T1000 (cell line): Measurements from ENCODE around the gene OPN4.

Experiments
- DNase-seq: peaks from one replicate; lab custom pipeline; 2025; ENCODE audit warnings: mixed read lengths; lab: John Stamatoyannopoulos, UW

The OPN4 gene

GRCh38 chr10:86699991-86700840 is 45.9 kb downstream of the OPN4 start:
- DNase-seq = no peak

GRCh38 chr10:86700851-86701617 is 46.7 kb downstream of the OPN4 start:
- DNase-seq = no peak

DNA sequence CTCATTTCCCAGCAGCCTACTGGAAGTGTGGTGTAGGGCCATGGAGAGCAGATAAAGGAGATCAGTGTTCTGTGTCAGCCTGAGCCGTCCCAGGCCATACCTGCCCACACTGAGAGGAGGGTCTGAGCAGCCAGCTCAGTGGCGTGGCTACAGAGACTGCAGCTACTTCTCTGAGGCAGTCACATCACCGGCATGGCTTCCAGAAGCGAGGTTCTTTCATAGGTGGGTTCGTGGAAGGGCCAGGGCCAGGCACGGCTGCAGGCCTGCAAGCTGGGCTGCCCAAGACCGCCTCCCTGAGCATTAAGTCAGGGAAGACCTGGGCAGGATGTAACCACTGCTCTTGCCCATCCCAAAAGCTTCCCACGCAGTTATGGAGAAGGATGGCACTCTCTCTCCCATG is 48.8 kb downstream of the OPN4 start:
- DNase-seq = no peak

GRCh38 chr10:86705139-86705538 is 50.8 kb downstream of the OPN4 start:
- no peak for DNase-seq

GRCh38 chr10:86705905-86706304 is 51.6 kb downstream of the OPN4 start:
- DNase-seq = no peak

GRCh38 chr10:86706401-86706841 is 52.1 kb downstream of the OPN4 start:
- DNase-seq = no peak

GRCh38 chr10:86706977-86707376 is 52.6 kb downstream of the OPN4 start:
- no peak for DNase-seq

DNA sequence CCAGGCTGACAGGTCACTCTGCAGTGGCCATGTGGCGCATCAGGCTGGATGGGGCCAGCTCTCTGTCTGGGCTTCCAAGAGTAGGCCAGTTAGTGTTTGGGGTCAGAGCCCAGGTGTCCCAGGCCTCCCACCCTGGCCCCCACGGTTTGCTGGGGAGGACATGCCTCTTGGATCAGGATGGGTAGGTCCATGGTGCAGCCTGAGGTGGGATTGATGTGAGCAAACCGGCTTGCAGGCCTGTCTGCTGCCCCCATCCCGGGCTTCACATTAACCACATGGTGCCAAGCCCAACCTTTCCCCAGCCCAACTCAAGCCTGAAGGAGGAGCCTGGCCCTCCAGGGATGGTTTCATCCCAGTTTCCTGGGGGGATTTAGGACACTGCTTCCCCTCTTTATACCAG is 53.2 kb downstream of the OPN4 start:
- no peak for DNase-seq

DNA sequence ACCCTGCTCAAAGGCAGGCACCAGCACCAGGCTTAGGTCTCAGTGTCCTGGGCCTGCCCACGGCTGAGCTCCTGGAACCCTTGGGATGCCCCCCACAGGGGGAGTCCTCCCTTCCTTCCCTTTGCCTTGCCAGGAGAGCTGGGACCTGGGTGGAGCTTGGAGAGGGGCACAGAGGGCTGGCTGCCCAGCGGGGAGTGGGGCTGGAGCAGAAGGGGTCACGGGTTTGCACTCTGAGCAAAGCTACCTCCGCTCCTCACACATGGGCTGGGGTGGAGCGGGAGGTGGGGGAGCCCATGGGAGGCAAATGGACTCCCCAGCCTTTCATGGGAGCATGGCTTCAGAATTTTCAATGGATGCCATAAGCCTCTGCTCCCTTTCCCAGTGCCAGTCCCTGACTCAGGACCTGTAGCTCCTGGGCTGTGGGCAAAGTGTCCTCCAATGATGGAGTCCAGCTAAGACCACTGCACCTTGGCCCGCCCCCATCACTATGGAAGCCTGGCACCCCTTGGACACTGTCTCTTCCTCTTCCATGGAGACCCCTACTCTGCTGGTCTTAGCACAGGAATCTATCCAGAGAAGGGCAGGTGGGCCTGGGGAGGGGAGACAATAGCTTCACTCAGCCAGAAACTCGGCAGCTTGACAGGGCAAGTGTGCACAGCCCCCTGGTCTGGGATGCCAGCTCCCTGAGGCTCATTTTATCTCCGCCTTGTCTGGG is 53.9 kb downstream of the OPN4 start:
- DNase-seq = no peak

GRCh38 chr10:86708783-86709380 is 54.5 kb downstream of the OPN4 start:
- DNase-seq = no peak

- no peak for DNase-seq
Observed at GRCh38 chr10:86709396-86710185, 55.2 kb downstream of the OPN4 start.

DNA sequence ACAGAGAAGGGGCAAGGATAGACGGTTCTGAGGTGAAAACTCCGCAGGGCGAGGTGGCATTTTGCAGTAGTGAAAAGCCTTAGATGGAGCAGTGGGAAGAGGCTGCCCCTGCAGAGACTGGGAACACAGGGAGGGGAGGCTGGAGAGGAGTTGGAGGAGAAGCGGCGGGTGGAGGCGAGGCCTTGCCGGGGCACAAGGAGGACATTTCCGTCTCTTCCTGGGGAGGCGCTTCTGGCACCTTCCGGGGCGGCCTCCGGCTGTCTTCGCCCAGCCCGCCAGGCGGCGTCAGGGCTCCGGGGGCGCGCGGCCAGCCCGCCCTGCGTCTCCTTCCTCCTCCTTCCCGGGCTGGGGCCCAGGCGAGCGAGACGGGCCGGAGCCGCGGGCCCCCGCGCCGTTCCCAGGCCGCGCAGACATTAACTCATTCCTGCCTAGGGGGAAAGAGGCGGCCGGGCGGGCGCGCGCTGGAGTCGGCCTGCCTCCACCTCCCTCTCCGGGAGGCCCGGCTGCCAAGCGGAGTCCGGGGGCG is 56.7 kb downstream of the OPN4 start:
- DNase-seq = peak; percentile 80

DNA sequence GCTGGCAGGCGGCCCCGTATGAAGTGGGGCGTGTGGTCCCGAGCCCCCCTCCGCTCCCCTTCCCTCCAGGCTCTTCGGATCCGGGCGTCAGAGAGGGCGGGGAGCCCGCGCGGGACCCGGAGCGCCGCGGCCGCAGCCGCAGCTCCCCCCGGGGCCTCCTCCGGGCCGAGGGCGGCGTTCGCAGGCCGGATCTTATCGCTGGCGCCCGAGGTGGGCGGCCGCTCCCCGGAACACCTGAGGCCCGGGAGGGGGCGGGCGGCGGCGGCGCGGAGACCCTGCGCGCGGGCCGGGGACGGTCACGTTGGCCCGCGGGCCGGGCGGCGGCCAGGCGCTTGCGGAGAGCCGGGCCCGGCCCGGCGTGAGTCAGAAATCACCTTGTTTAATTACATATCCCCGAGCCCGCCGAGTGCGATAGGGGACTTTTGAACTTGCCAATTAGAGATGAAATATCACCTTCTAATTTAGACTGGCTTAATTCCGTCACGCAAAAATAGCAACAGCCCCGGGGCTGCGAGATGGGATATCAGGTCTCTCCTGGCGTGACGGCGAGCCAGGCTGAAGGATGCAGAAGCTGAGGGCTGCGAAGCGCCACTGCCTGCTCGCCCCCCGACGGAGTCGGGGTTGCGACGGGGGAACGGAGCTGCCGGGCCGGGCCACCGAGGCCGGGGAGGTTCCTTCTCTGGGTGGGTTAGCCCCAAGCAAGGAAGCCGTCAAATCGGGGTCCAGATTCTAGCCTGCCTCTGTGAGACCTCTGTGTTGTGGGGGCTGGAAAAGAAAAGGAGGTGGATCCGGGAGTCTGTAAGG is 57.4 kb downstream of the OPN4 start:
- DNase-seq = peak; percentile 48

- no peak for DNase-seq
Observed at GRCh38 chr10:86712317-86712707, 58.0 kb downstream of the OPN4 start.

- DNase-seq = no peak
Observed at GRCh38 chr10:86715156-86715795, 60.9 kb downstream of the OPN4 start.

DNA sequence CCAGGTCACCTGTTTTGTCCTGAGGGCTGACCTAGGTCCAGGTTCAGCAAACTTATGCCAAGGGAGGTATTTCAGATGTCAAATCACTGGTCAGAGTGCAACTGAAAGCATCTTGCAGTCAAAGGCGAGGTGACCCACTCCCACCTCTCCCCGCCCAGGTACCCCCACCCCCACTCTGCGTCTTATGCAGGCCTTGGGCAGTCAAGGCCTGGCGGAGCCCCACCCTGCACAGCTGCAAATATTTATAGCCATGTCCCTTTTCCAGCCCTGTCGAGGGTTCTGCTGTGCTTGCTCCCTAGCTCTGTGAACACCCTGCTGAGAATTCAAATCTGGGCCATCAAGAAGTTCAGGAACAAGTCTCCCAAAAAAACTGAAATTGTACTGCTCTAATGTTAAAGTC is 61.5 kb downstream of the OPN4 start:
- DNase-seq = no peak
